HepG2 (cell line): ENCODE measurements around the gene IGF2BP1. TPM values are rescaled to one million over a fixed set of nuclear protein-coding genes. Genes with fewer than 3 reads are reported as not detected.

ENCODE experiments used
- ATAC-seq: fragments of 200-7000 bp; cut with Tn5 transposase; 3 replicates; pipeline ENCODE4 v1.9.1; 2020; ENCODE audit warnings: mild to moderate bottlenecking, moderate library complexity
- BruUV-seq: library from RNA; stranded (reverse); fragments of 400-500 nt; replicated peaks from 2 replicates; lab custom pipeline; 2021; lab: Mats Ljungman, UMichigan
- CTCF ChIA-PET: fragments of 300-600 bp; formaldehyde crosslinking; extraction: SDS; loops from one replicate; lab custom pipeline; 2021; ENCODE audit warnings: low total read pairs, inconsistent platforms, low intra/inter-chr PET ratio; lab: Yijun Ruan, JAX
- POLR2A ChIA-PET: fragments of 350-600 bp; sonication (Branson Sonifier 250); formaldehyde crosslinking; loops from one replicate; lab custom pipeline; 2020; ENCODE audit warnings: antibody characterized with exemption, inconsistent platforms; lab: Yijun Ruan, JAX
- DNase-seq: peaks from one replicate; pipeline ENCODE4 v3.0.0-alpha.2; 2015; ENCODE audit warnings: low spot score
- FAIRE-seq: peaks from 3 replicates; lab custom pipeline; 2011; peaks lifted over from hg19 to GRCh38; lab: Jason Lieb, UNC
- H2AFZ ChIP-seq: one replicate; pipeline ENCODE4 v1.6.1; 2011; ENCODE audit warnings: low read length, inconsistent platforms
- H3K27ac ChIP-seq: fragments of 300-600 bp; 3 replicates; pipeline ENCODE4 v1.8.0; 2011; ENCODE audit warnings: mixed run types, mild to moderate bottlenecking, mixed read lengths, low read length, inconsistent platforms; ENCODE audit not compliant: insufficient read depth; ENCODE audit errors: extremely low read length
- H3K27me3 ChIP-seq, 2 experiments: fragments of 200-600 bp in 1 of 2; 2 replicates in 1 of 2; 3 replicates in 1 of 2; pipeline versions ENCODE4 v1.6.0 to v1.8.0; 2011; ENCODE audit warnings: low read length in 2 of 2, mild to moderate bottlenecking in 2 of 2, moderate library complexity in 2 of 2, inconsistent platforms in 1 of 2; ENCODE audit not compliant: insufficient read depth in 2 of 2, control insufficient read depth in 1 of 2
- H3K36me3 ChIP-seq, 2 experiments: fragments of 200-600 bp in 1 of 2; replicated peaks in 1 of 2; 2 replicates in 1 of 2; 3 replicates in 1 of 2; pipeline versions ENCODE4 v1.5.1 to v1.8.0; 2011; ENCODE audit warnings: low read length in 2 of 2, inconsistent platforms in 1 of 2; ENCODE audit not compliant: insufficient read depth in 2 of 2, control insufficient read depth in 1 of 2
- H3K4me1 ChIP-seq: 2 replicates; pipeline ENCODE4 v1.5.1; 2012; ENCODE audit warnings: low read length, inconsistent platforms; ENCODE audit not compliant: insufficient read depth
- H3K4me2 ChIP-seq: 2 replicates; pipeline ENCODE4 v1.6.0; 2011; ENCODE audit warnings: low read depth, low read length, inconsistent platforms
- H3K4me3 ChIP-seq, 3 experiments: fragments of 200-600 bp in 1 of 3; sonication (generic), shearing (Covaris generic) in 1 of 3; replicated peaks in 1 of 3; 2 replicates each; pipeline ENCODE4 v1.5.1; 2011 to 2016; ENCODE audit warnings: low read length in 3 of 3, inconsistent platforms in 2 of 3, low read depth in 2 of 3, mild to moderate bottlenecking in 2 of 3, control low read depth in 1 of 3, mixed read lengths in 1 of 3; ENCODE audit not compliant: insufficient read depth in 1 of 3
- H3K79me2 ChIP-seq: one replicate; pipeline ENCODE4 v1.6.1; 2011; ENCODE audit warnings: low read length, inconsistent platforms; ENCODE audit not compliant: insufficient read depth
- H3K9ac ChIP-seq: 2 replicates; pipeline ENCODE4 v1.6.0; 2011; ENCODE audit warnings: mild to moderate bottlenecking, low read depth, low read length, inconsistent platforms; ENCODE audit not compliant: insufficient read depth
- H3K9me3 ChIP-seq: 2 replicates; pipeline ENCODE4 v1.5.1; 2012; ENCODE audit warnings: mild to moderate bottlenecking, low read length
- H4K20me1 ChIP-seq: 2 replicates; pipeline ENCODE4 v1.6.0; 2011; ENCODE audit warnings: inconsistent platforms, mild to moderate bottlenecking, low read length, moderate library complexity; ENCODE audit not compliant: insufficient read depth
- BATF2 ChIP-seq: sonication (generic); formaldehyde crosslinking; IDR thresholded peaks from 2 replicates; pipeline ENCODE4 v1.8.0; 2022; ENCODE audit warnings: mild to moderate bottlenecking, missing genetic modification reagents, moderate library complexity
- BHLHE40 ChIP-seq: IDR thresholded peaks from 2 replicates; pipeline ENCODE4 v1.6.1; 2011; ENCODE audit warnings: low read length, improper control_type of control experiment
- DNMT3B ChIP-seq: conservative IDR thresholded peaks from 2 replicates; pipeline ENCODE4 v1.6.1; 2016; ENCODE audit warnings: missing biosample characterization, control low read depth
- ESRRA ChIP-seq: sonication (generic); formaldehyde crosslinking; IDR thresholded peaks from 2 replicates; pipeline ENCODE4 v1.5.1; 2020; ENCODE audit warnings: mild to moderate bottlenecking, low read depth, missing genetic modification reagents
- MXI1 ChIP-seq: IDR thresholded peaks from 3 replicates; pipeline ENCODE4 v1.6.1; 2012; ENCODE audit warnings: low read depth, low read length, inconsistent platforms, borderline replicate concordance
- RCOR2 ChIP-seq: IDR thresholded peaks from 2 replicates; pipeline ENCODE4 v1.6.1; 2016; ENCODE audit warnings: missing biosample characterization, missing genetic modification reagents
- ZFY ChIP-seq: sonication (generic); formaldehyde crosslinking; IDR thresholded peaks from 2 replicates; pipeline ENCODE4 v1.4.0; 2020; ENCODE audit warnings: missing genetic modification reagents
- ZNF296 ChIP-seq: sonication (generic); formaldehyde crosslinking; conservative IDR thresholded peaks from 2 replicates; pipeline ENCODE4 v1.5.0; 2020; ENCODE audit warnings: mild to moderate bottlenecking, missing genetic modification reagents
- ZNF878 ChIP-seq: sonication (generic); formaldehyde crosslinking; IDR thresholded peaks from 2 replicates; pipeline ENCODE4 v1.8.1; 2023; ENCODE audit warnings: mild to moderate bottlenecking, missing genetic modification reagents, moderate library complexity
- WGBS: methylation state at CpG from one replicate; pipeline ENCODE4 v1.1.6; 2017; ENCODE audit warnings: low lambda C conversion rate; 5-methylcytosine and 5-hydroxymethylcytosine counted together
- in situ Hi-C: cut with HindIII; loops from 2 replicates; pipeline ENCODE4 v1.10.0; 2017; ENCODE audit warnings: low pct_unique_long_range_greater_than_20kb; ENCODE audit not compliant: extremely low pct_ligation_motif_present
- intact Hi-C: fragments of 100-400 bp; cut with micrococcal nuclease; formaldehyde crosslinking; loops from one replicate; pipeline ENCODE4 v1.10.0; 2022; ENCODE audit not compliant: unreplicated experiment
- polyA plus RNA-seq, 8 experiments: library from polyadenylated mRNA; depleted of rRNA in 3 of 8; stranded (reverse) in 7 of 8; unstranded in 1 of 8; fragments of >200 nt; fragmentation: Illumina TruSeq in 4 of 8; extraction: Trizol in 4 of 8; gene quantifications; 2 replicates each; pipeline versions ENCODE4 v1.2.1 to v1.2.3, GENCODE V29; 2011 to 2016; ENCODE audit warnings: low read depth in 4 of 8, missing spikeins in 1 of 8, mixed read lengths in 1 of 8; ENCODE audit not compliant: insufficient read depth in 1 of 8
- total RNA-seq, 5 experiments: library from RNA; depleted of rRNA; stranded (reverse); fragments of >200 nt; fragmentation: Illumina TruSeq; extraction: Trizol; gene quantifications; 2 replicates each; pipeline ENCODE4 v1.2.3, GENCODE V29; 2016; ENCODE audit warnings: low read depth in 1 of 5
- TF ChIP-seq, protein P1 (sequence below): sonication (generic); formaldehyde crosslinking; IDR thresholded peaks from 2 replicates; pipeline ENCODE4 v1.4.0; 2020; ENCODE audit warnings: missing genetic modification reagents
- TF ChIP-seq, protein P2 (sequence below): sonication (generic); formaldehyde crosslinking; IDR thresholded peaks from 2 replicates; pipeline ENCODE4 v1.4.0; 2020; ENCODE audit warnings: missing genetic modification reagents
- TF ChIP-seq, protein P3 (sequence below): sonication (generic); formaldehyde crosslinking; conservative IDR thresholded peaks from 2 replicates; pipeline ENCODE4 v1.4.0; 2020; ENCODE audit warnings: missing genetic modification reagents

The IGF2BP1 gene
- total and polyA plus RNA-seq, 2 of the 13 experiments (the other 11 are each of a cell fraction or from before 2014, with no cell fraction given): 29.7 to 75.1 TPM

- Histone ChIP-seq H3K36me3 (peaks cover 34 to 87% of the 10 kb centered on the region in 2 experiments), H3K9me3 (no peaks in the 10 kb centered on the region), H3K4me2 (no peak overlapping the region), H3K9ac (no peak overlapping the region), H2AFZ (no peak overlapping the region), H3K4me1 (no peaks in the 10 kb centered on the region), H3K79me2 (peaks cover 5% of the 10 kb centered on the region), H3K27me3 (no peaks in the 10 kb centered on the region), H3K27ac (no peak overlapping the region), H3K4me3 (no peak overlapping the region), H4K20me1 (peaks cover 7% of the 10 kb centered on the region; the same call in 1 of the 2 replicates)
- in situ Hi-C loops (no loop called here), intact Hi-C loops (loop anchor here (1.0 to 10.0 kb wide), 2 partner anchors 82 to 231 kb away; no protein-coding TSS in a partner anchor)
- no TSS peak for BruUV-seq
- DNase-seq: no peak
- ATAC-seq: no peak
- CTCF ChIA-PET: interaction anchor here (2.4 kb wide), 1 partner anchor 82 kb away, joined by 13 read pairs; no protein-coding TSS in a partner anchor
- POLR2A ChIA-PET: interaction anchor here (0.9 to 1.4 kb wide), 5 partner anchors 36 to 144 kb away, joined by 3 to 8 read pairs (median 5); partner anchors contain the start of genes ATP5MC1, IGF2BP1 and SNF8
- WGBS: 96% methylated on average over 13 of the region's 13 CpGs
- TF ChIP-seq MXI1: no peak
- no peak for TF ChIP-seq ZNF878 (CRISPR knock-in tag)
- TF ChIP-seq, protein P1, sequence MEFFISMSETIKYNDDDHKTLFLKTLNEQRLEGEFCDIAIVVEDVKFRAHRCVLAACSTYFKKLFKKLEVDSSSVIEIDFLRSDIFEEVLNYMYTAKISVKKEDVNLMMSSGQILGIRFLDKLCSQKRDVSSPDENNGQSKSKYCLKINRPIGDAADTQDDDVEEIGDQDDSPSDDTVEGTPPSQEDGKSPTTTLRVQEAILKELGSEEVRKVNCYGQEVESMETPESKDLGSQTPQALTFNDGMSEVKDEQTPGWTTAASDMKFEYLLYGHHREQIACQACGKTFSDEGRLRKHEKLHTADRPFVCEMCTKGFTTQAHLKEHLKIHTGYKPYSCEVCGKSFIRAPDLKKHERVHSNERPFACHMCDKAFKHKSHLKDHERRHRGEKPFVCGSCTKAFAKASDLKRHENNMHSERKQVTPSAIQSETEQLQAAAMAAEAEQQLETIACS (CRISPR knock-in tag): no peak
- TF ChIP-seq ESRRA (CRISPR knock-in tag): no peak
- no peak for TF ChIP-seq ZFY
- no peak for TF ChIP-seq BHLHE40
- 0 out of 2 replicates have a peak, but pooled peaks have one; percentile 31 for TF ChIP-seq BATF2 (CRISPR knock-in tag)
- TF ChIP-seq, protein P2, sequence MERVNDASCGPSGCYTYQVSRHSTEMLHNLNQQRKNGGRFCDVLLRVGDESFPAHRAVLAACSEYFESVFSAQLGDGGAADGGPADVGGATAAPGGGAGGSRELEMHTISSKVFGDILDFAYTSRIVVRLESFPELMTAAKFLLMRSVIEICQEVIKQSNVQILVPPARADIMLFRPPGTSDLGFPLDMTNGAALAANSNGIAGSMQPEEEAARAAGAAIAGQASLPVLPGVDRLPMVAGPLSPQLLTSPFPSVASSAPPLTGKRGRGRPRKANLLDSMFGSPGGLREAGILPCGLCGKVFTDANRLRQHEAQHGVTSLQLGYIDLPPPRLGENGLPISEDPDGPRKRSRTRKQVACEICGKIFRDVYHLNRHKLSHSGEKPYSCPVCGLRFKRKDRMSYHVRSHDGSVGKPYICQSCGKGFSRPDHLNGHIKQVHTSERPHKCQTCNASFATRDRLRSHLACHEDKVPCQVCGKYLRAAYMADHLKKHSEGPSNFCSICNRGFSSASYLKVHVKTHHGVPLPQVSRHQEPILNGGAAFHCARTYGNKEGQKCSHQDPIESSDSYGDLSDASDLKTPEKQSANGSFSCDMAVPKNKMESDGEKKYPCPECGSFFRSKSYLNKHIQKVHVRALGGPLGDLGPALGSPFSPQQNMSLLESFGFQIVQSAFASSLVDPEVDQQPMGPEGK (CRISPR knock-in tag): 0 out of 2 replicates have a peak, but pooled peaks have one; percentile 19
- no peak for TF ChIP-seq RCOR2
- TF ChIP-seq, protein P3, sequence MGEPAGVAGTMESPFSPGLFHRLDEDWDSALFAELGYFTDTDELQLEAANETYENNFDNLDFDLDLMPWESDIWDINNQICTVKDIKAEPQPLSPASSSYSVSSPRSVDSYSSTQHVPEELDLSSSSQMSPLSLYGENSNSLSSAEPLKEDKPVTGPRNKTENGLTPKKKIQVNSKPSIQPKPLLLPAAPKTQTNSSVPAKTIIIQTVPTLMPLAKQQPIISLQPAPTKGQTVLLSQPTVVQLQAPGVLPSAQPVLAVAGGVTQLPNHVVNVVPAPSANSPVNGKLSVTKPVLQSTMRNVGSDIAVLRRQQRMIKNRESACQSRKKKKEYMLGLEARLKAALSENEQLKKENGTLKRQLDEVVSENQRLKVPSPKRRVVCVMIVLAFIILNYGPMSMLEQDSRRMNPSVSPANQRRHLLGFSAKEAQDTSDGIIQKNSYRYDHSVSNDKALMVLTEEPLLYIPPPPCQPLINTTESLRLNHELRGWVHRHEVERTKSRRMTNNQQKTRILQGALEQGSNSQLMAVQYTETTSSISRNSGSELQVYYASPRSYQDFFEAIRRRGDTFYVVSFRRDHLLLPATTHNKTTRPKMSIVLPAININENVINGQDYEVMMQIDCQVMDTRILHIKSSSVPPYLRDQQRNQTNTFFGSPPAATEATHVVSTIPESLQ: no peak
- no peak for TF ChIP-seq ZNF296
- TF ChIP-seq DNMT3B: no peak
- FAIRE-seq: no peak
These were observed 39.1 kb downstream of the IGF2BP1 start for GRCh38 chr17:49036270-49036626.
